GM19455 (cell line): ENCODE measurements around the gene UBE2L3.

ENCODE experiments used
- ATAC-seq: cut with Tn5 transposase; IDR thresholded peaks from one replicate; pipeline ENCODE4 v1.9.1; 2021; ENCODE audit not compliant: unreplicated experiment

Gene UBE2L3

GRCh38 chr22:21669026-21669425 is 101.5 kb downstream of the UBE2L3 start:
- ATAC-seq = no peak

- no peak for ATAC-seq
Measured at GRCh38 chr22:21672107-21672629, 104.7 kb downstream of the UBE2L3 start.
